ENCODE results near the gene ANAPC16.

DNA sequence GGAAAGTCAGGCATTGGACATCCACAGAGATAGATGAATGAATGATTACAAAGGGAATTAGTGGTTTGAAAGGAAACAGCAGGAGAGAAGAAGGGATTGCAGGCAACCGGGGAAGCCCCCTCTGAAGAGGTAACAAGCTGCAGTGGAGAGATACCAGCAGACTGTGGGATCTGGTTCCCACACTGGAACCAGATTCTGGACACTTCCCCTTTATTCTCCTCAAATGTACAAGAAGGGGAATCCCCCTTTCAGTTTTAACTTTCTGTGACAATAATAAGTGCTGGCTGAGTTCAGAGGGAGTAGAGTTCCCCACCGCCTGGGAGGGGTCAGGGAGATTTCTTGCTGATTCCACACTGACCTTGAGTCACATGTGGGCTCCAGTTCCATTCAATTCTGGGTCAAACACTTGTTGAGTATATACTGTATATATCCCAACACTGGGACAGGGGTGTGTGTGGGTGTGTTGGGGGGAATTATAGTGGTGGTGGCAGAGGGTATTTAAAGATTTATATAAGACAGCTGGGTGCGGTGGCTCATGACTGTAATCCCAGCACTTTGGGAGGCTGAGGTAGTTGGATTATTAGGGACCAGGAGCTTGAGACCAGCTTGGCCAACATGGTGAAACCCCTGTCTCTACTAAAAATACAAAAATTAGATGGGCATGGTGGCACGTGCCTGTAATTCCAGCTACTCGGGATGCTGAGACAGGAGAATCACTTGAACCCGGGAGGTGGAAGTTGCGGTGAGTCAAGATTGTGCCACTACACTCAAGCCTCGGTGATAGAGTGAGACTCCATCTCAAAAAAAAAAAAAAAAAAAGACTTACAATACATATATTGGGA, 41.5 kb downstream of the ANAPC16 start:
- TF ChIP-seq, protein P1, sequence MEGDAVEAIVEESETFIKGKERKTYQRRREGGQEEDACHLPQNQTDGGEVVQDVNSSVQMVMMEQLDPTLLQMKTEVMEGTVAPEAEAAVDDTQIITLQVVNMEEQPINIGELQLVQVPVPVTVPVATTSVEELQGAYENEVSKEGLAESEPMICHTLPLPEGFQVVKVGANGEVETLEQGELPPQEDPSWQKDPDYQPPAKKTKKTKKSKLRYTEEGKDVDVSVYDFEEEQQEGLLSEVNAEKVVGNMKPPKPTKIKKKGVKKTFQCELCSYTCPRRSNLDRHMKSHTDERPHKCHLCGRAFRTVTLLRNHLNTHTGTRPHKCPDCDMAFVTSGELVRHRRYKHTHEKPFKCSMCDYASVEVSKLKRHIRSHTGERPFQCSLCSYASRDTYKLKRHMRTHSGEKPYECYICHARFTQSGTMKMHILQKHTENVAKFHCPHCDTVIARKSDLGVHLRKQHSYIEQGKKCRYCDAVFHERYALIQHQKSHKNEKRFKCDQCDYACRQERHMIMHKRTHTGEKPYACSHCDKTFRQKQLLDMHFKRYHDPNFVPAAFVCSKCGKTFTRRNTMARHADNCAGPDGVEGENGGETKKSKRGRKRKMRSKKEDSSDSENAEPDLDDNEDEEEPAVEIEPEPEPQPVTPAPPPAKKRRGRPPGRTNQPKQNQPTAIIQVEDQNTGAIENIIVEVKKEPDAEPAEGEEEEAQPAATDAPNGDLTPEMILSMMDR (IDR thresholded peaks at IDR 0.05) = no peak
- no peak for TF ChIP-seq POLR2A (IDR thresholded peaks at IDR 0.05)
